GM19351 (cell line): Measurements from ENCODE around the gene METAP2.
"Not testable (repeated sequence)": the region's sequence is repeated elsewhere in the genome, so short reads cannot be mapped to it uniquely, and the experiment has no call there.

Source experiments
- ATAC-seq: cut with Tn5 transposase; IDR thresholded peaks from one replicate; pipeline ENCODE4 v1.9.1; 2021; ENCODE audit warnings: mild to moderate bottlenecking, moderate library complexity; ENCODE audit not compliant: unreplicated experiment

The METAP2 gene

GRCh38 chr12:95473884-95474659 lies at the start of gene METAP2:
METAP2 (plus strand) TSS chr12:95474152; CDS start chr12:95474180, 28 bp downstream.
- ATAC-seq: peak; percentile 95

- ATAC-seq: no peak
Observed at GRCh38 chr12:95424271-95424994, 49.5 kb upstream of the METAP2 start.

GRCh38 chr12:95429172-95429510 lies 44.8 kb upstream of the METAP2 start:
- ATAC-seq: no peak

GRCh38 chr12:95431120-95431519 lies 42.8 kb upstream of the METAP2 start:
- ATAC-seq: no peak

GRCh38 chr12:95435355-95435754 lies 38.6 kb upstream of the METAP2 start:
- ATAC-seq: no peak

GRCh38 chr12:95437565-95437964 lies 36.4 kb upstream of the METAP2 start:
- ATAC-seq: no peak

- peak; percentile 40 for ATAC-seq
Observed at GRCh38 chr12:95439461-95440230, 34.3 kb upstream of the METAP2 start.

- ATAC-seq: no peak
Observed at GRCh38 chr12:95440401-95440800, 33.6 kb upstream of the METAP2 start.

- ATAC-seq: no peak
Observed at GRCh38 chr12:95443459-95443858, 30.5 kb upstream of the METAP2 start.

GRCh38 chr12:95445099-95445498 lies 28.9 kb upstream of the METAP2 start:
- not testable (repeated sequence) for ATAC-seq

GRCh38 chr12:95445884-95446505 lies 28.0 kb upstream of the METAP2 start:
- ATAC-seq: no peak

GRCh38 chr12:95446506-95446900 lies 27.4 kb upstream of the METAP2 start:
- ATAC-seq: no peak

- ATAC-seq: not testable (repeated sequence)
Observed at GRCh38 chr12:95449656-95450055, 24.3 kb upstream of the METAP2 start.

GRCh38 chr12:95452501-95452900 lies 21.5 kb upstream of the METAP2 start:
- not testable (repeated sequence) for ATAC-seq

GRCh38 chr12:95453881-95454280 lies 20.1 kb upstream of the METAP2 start:
- ATAC-seq: not testable (repeated sequence)

GRCh38 chr12:95454780-95455215 lies 19.2 kb upstream of the METAP2 start:
- ATAC-seq: not testable (repeated sequence)

- ATAC-seq: not testable (repeated sequence)
Observed at GRCh38 chr12:95457605-95458004, 16.3 kb upstream of the METAP2 start.

- no peak for ATAC-seq
Observed at GRCh38 chr12:95458761-95459160, 15.2 kb upstream of the METAP2 start.

- ATAC-seq: no peak
Observed at GRCh38 chr12:95459310-95459709, 14.6 kb upstream of the METAP2 start.

- no peak for ATAC-seq
Observed at GRCh38 chr12:95460105-95460504, 13.8 kb upstream of the METAP2 start.

GRCh38 chr12:95460896-95461295 lies 13.1 kb upstream of the METAP2 start:
- ATAC-seq: no peak
